Measurements from ENCODE around the gene LHX3. TPM values are rescaled to one million over a fixed set of nuclear protein-coding genes. Genes with fewer than 3 reads are reported as not detected.

Gene LHX3
- total RNA-seq, 4 donors from 2014 or later: not detected

GRCh38 chr9:136199391-136200288 is 5.3 kb downstream of the LHX3 start:
- Histone ChIP-seq H3K9me3 (no peaks in the 10 kb centered on the region), H3K4me3 (no peak overlapping the region), H3K27me3 (peaks cover 57 to 100% (median 77%) of the 10 kb centered on the region in 4 donors), H3K4me1 (peaks cover 12 to 52% (median 15%) of the 10 kb centered on the region in 3 donors), H3K36me3 (no peaks in the 10 kb centered on the region), H3K27ac (no peak overlapping the region)
- DNase-seq: no peak
- intact Hi-C loops (cut with DNase I): loop anchor here (10.0 kb wide), 1 partner anchor 55 kb away; no protein-coding TSS in a partner anchor
- 15 to 19% methylated on average over 17 to 32 of the region's 71 CpGs for WGBS, 2 donors
- no peak for TF ChIP-seq POLR2A (IDR thresholded peaks at IDR 0.05)
- TF ChIP-seq, protein P1, sequence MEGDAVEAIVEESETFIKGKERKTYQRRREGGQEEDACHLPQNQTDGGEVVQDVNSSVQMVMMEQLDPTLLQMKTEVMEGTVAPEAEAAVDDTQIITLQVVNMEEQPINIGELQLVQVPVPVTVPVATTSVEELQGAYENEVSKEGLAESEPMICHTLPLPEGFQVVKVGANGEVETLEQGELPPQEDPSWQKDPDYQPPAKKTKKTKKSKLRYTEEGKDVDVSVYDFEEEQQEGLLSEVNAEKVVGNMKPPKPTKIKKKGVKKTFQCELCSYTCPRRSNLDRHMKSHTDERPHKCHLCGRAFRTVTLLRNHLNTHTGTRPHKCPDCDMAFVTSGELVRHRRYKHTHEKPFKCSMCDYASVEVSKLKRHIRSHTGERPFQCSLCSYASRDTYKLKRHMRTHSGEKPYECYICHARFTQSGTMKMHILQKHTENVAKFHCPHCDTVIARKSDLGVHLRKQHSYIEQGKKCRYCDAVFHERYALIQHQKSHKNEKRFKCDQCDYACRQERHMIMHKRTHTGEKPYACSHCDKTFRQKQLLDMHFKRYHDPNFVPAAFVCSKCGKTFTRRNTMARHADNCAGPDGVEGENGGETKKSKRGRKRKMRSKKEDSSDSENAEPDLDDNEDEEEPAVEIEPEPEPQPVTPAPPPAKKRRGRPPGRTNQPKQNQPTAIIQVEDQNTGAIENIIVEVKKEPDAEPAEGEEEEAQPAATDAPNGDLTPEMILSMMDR (IDR thresholded peaks at IDR 0.05): no peak

DNA sequence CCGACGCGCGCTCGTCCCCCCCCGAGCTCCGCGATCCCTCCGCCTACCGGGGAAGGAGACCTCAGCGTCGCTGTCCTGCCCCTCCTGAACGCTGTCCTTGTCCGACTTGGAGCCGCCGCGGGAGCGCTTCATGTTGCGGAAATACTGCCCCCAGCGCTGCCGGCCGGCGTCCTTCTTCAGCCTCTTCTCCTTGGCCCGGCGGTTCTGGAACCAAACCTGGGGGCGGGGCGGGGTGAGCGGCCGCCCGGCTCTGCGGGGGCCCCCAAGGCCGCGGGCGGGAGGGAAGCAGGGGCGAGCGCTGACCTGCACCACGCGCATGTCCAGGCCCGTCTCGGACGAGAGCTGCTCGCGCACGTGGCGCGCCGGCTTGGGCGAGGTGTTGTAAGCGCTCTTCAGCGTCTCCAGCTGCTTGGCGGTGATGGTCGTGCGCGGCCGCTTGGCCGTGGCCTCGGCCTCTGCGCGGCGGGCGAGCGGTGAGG is 6.3 kb downstream of the LHX3 start:
- no peaks in the 10 kb centered on the region for H3K36me3 ChIP-seq
- peaks cover 65 to 100% (median 75%) of the 10 kb centered on the region in 4 donors for H3K27me3 ChIP-seq
- no peaks in the 10 kb centered on the region for H3K9me3 ChIP-seq
- TF ChIP-seq, protein P1 (IDR thresholded peaks at IDR 0.05): no peak
- no peak for TF ChIP-seq POLR2A (IDR thresholded peaks at IDR 0.05)
- peaks cover 12 to 56% (median 15%) of the 10 kb centered on the region in 3 donors for H3K4me1 ChIP-seq
- peak overlapping the region in 1 of 4 donors; percentile 31 for H3K4me3 ChIP-seq
- intact Hi-C loops (cut with DNase I): no loop called here
- no peak overlapping the region for H3K27ac ChIP-seq
- no peak for DNase-seq
- 2% methylated on average over 15 of the region's 62 CpGs; no CpG with 5 or more reads in 1 of the 2 donors for WGBS, 2 donors

DNA sequence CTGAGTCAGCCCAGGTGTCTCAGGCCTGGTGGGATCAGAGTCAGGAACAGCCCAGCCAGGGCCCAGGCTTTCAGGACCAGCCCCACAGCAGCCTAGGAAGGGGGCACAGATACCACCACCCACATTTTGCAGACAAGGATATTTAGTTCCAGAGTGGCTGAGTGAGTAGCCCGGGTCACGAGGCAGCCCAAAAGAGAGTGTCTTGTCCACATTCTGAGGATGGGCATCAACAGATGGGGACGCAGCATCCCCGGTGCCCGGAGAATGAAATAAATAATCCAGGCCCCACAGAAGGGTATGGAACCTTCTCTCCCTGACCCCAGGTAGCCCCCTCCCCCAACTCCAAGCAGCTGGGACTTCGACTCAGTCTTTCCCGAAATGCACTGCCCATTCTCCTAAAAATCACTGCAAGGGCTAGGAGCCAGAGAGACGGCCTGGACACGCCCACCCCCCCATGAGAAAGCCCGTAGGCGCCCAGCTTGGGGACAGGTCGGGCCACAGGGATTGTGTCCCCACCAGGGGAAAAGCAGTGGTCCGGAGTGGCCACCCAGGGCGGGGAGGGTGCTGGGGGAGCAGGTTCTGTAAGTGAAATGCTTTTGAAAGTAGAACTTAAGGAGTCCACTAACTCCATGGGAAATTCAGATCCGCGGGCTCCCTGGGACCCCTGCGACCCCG is 6.9 kb downstream of the LHX3 start:
- H3K36me3 ChIP-seq: no peaks in the 10 kb centered on the region
- H3K4me1 ChIP-seq: peaks cover 12 to 61% (median 15%) of the 10 kb centered on the region in 3 donors
- H3K4me3 ChIP-seq: peak overlapping the region in 1 of 4 donors; percentile 31
- no peak for TF ChIP-seq POLR2A (IDR thresholded peaks at IDR 0.05)
- TF ChIP-seq, protein P1 (IDR thresholded peaks at IDR 0.05): no peak
- intact Hi-C loops (cut with DNase I): no loop called here
- no peaks in the 10 kb centered on the region for H3K9me3 ChIP-seq
- H3K27me3 ChIP-seq: peaks cover 62 to 100% (median 74%) of the 10 kb centered on the region in 4 donors
- WGBS, 2 donors: 12% methylated on average over 14 of the region's 18 CpGs; no CpG with 5 or more reads in 1 of the 2 donors
- DNase-seq: no peak
- H3K27ac ChIP-seq: no peak overlapping the region

DNA sequence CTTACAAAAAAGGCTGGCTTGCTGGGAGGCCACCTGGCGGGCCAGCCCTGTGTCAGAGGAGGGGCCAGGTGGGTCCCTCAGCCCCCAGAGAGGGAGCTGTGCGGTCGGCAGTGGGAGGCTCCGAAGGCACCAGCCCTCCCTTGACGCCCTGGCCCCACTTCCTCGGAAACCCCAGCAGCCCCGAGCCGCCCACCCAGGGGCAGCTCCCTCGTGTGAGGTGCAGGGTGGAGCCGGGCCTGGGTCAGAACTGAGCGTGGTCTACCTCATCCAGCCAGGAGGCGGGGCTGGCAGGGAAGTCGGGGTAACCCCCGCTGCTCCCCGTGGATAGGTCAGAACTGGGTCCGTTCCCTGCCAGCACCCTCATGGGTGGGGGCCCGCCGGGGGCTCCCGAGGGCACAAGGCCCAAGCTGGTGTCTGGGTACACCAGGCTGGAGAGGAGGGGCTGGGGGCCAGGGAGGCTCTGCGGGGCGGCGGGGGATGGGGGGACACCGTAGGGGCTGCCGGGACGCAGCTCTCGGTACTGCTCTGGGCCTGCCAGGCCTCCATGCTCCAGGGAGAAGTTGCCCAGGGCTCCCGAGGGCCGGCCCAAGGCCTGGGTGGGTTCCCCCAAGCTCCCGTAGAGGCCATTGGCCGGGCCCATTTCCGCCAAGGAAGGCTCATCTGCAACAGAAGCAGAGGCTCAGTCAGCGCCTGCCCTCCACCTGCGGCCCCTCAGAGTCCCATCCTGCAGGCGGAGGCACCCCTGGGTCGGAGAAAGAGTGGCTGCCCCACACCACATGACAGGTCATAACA is 7.6 kb downstream of the LHX3 start:
- DNase-seq: no peak
- WGBS, 2 donors: no CpG with 5 or more reads among the region's 35 CpGs
- Histone ChIP-seq H3K27me3 (peaks cover 65 to 100% (median 75%) of the 10 kb centered on the region in 4 donors), H3K4me1 (peaks cover 12 to 61% (median 15%) of the 10 kb centered on the region in 3 donors), H3K27ac (no peak overlapping the region), H3K9me3 (no peaks in the 10 kb centered on the region), H3K36me3 (no peaks in the 10 kb centered on the region), H3K4me3 (no peak overlapping the region)
- intact Hi-C loops (cut with DNase I): no loop called here
- TF ChIP-seq, protein P1 (IDR thresholded peaks at IDR 0.05): no peak
- no peak for TF ChIP-seq POLR2A (IDR thresholded peaks at IDR 0.05)
